ENCODE data around the gene ADSS2. TPM values are rescaled to one million over a fixed set of nuclear protein-coding genes. Genes with fewer than 3 reads are reported as not detected.

Gene ADSS2
- polyA plus RNA-seq, 2 of the 4 experiments (the other 2 are of a cell fraction): 46.1 to 74.3 TPM

DNA sequence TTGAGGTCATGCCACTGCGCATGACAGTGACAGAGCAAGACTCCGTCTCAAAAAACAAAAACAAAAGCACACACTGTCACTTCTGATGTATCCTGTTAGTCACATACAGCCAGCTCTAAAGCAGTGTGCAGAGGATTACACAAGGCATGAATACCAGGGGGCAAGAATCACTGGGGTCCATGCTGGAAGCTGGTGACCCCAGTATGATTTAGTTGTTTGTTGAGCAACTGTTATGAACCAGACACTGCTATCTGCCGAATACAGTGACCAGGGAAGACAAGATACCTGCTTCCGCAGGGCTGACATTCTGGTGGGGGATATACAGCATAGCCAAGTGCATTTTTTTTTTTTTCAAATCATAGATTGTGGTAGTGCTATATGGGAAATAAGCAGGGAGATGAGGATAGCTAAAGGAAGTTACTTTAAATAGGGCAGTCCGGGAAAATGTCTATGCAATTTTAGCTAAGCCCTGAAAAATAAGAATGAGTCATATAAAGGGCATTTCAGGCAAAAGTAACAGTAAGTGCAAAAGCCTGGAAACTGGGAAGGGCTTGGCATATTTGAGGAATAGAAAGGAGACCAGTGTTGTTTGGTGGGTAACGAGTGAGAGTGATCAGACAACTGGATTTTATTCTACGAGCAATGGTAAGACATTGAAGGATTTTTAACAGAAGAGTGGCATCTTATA is 69.7 kb downstream of the ADSS2 start:
- Histone ChIP-seq H3K9me3 (no peaks in the 10 kb centered on the region), H3K4me1 (peaks cover 14% of the 10 kb centered on the region), H3K4me2 (peak overlapping the region; percentile 63), H3K4me3 (no peak overlapping the region), H3K27ac (peak overlapping the region; percentile 21 to 42; a peak in 3 of 6 replicates)
- POLR2A ChIA-PET: no interaction called here
- TF ChIP-seq FOSL2 (IDR thresholded peaks at IDR 0.05) (no peak), FOSL2 (CRISPR knock-in tag; IDR thresholded peaks at IDR 0.05) (peak; percentile 48; the same call in 1 of the 2 replicates), ZFP36 (IDR thresholded peaks at IDR 0.05; ENCODE audit: borderline replicate concordance, partially characterized antibody) (no peak), PHF8 (IDR thresholded peaks at IDR 0.05; ENCODE audit: borderline replicate concordance, low read depth) (no peak), ZNF302 (CRISPR knock-in tag; IDR thresholded peaks at IDR 0.05) (no peak)
- 61% methylated on average over 7 of the region's 7 CpGs for WGBS (ENCODE audit: missing lambda C conversion rate)
- FAIRE-seq (no peak), ATAC-seq (peak; percentile 56 to 64; a peak in 5 of 6 replicates), DNase-seq (ENCODE audit: low read depth in 1 of 2, low spot score in 1 of 2) (no peak)
- CTCF ChIA-PET: interaction anchor here (0.6 to 1.6 kb wide), 3 partner anchors 20 to 83 kb away, joined by 3 read pairs; no protein-coding TSS in a partner anchor

DNA sequence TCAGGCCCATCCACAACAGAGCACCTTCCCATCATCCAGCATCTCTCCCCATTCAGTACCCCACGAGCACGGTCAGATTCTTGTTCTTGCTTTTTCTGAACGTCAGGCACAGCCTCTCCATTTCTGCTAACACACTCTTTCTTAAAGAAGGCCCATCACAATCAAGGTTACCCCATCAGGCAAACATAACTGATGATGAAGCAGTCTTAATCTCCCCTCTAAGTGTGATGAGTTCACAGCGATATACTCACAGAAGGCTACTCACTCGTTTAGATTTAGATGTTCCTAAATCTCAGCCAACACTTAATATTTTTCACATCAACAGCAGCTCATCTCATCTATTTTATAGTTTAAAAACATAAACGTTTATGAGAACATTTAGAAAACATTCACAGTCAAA is 75.6 kb downstream of the ADSS2 start:
- ATAC-seq (no peak), DNase-seq (ENCODE audit: low read depth in 1 of 2, low spot score in 1 of 2) (no peak), FAIRE-seq (no peak)
- no peak for TF ChIP-seq KDM5A (IDR thresholded peaks at IDR 0.05)
- no peak for TF ChIP-seq JUNB (IDR thresholded peaks at IDR 0.05)
- TF ChIP-seq ZNF302 (CRISPR knock-in tag; IDR thresholded peaks at IDR 0.05): no peak
- TF ChIP-seq CHD2 (IDR thresholded peaks at IDR 0.05; ENCODE audit: low read length, partially characterized antibody): no peak
- TF ChIP-seq SMC3 (IDR thresholded peaks at IDR 0.05): no peak
- TF ChIP-seq, protein P1, sequence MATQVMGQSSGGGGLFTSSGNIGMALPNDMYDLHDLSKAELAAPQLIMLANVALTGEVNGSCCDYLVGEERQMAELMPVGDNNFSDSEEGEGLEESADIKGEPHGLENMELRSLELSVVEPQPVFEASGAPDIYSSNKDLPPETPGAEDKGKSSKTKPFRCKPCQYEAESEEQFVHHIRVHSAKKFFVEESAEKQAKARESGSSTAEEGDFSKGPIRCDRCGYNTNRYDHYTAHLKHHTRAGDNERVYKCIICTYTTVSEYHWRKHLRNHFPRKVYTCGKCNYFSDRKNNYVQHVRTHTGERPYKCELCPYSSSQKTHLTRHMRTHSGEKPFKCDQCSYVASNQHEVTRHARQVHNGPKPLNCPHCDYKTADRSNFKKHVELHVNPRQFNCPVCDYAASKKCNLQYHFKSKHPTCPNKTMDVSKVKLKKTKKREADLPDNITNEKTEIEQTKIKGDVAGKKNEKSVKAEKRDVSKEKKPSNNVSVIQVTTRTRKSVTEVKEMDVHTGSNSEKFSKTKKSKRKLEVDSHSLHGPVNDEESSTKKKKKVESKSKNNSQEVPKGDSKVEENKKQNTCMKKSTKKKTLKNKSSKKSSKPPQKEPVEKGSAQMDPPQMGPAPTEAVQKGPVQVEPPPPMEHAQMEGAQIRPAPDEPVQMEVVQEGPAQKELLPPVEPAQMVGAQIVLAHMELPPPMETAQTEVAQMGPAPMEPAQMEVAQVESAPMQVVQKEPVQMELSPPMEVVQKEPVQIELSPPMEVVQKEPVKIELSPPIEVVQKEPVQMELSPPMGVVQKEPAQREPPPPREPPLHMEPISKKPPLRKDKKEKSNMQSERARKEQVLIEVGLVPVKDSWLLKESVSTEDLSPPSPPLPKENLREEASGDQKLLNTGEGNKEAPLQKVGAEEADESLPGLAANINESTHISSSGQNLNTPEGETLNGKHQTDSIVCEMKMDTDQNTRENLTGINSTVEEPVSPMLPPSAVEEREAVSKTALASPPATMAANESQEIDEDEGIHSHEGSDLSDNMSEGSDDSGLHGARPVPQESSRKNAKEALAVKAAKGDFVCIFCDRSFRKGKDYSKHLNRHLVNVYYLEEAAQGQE (IDR thresholded peaks at IDR 0.05): no peak
- TF ChIP-seq, protein P2, sequence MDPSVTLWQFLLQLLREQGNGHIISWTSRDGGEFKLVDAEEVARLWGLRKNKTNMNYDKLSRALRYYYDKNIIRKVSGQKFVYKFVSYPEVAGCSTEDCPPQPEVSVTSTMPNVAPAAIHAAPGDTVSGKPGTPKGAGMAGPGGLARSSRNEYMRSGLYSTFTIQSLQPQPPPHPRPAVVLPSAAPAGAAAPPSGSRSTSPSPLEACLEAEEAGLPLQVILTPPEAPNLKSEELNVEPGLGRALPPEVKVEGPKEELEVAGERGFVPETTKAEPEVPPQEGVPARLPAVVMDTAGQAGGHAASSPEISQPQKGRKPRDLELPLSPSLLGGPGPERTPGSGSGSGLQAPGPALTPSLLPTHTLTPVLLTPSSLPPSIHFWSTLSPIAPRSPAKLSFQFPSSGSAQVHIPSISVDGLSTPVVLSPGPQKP (IDR thresholded peaks at IDR 0.05; ENCODE audit: low read depth, low read length): no peak
- TF ChIP-seq, protein P3, sequence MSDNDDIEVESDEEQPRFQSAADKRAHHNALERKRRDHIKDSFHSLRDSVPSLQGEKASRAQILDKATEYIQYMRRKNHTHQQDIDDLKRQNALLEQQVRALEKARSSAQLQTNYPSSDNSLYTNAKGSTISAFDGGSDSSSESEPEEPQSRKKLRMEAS (IDR thresholded peaks at IDR 0.05): no peak
- no peak for TF ChIP-seq CBX8 (IDR thresholded peaks at IDR 0.05)
- TF ChIP-seq, protein P4, sequence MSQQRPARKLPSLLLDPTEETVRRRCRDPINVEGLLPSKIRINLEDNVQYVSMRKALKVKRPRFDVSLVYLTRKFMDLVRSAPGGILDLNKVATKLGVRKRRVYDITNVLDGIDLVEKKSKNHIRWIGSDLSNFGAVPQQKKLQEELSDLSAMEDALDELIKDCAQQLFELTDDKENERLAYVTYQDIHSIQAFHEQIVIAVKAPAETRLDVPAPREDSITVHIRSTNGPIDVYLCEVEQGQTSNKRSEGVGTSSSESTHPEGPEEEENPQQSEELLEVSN (IDR thresholded peaks at IDR 0.05; ENCODE audit: borderline replicate concordance, low read depth): no peak
- TF ChIP-seq ESRRA (IDR thresholded peaks at IDR 0.05; ENCODE audit: borderline replicate concordance, low read length): no peak
- TF ChIP-seq CHD4 (IDR thresholded peaks at IDR 0.05; ENCODE audit: borderline replicate concordance): no peak
- Histone ChIP-seq H3K27ac (no peak overlapping the region), H3K4me1 (no peaks in the 10 kb centered on the region), H3K4me2 (no peak overlapping the region), H3K9me3 (no peaks in the 10 kb centered on the region), H3K4me3 (no peak overlapping the region)
- WGBS (ENCODE audit: missing lambda C conversion rate): 68% methylated on average over 6 of the region's 6 CpGs
- CTCF ChIA-PET: interaction anchor here (0.8 kb wide), 1 partner anchor 26 kb away, joined by 3 read pairs; no protein-coding TSS in a partner anchor
- POLR2A ChIA-PET: no interaction called here

DNA sequence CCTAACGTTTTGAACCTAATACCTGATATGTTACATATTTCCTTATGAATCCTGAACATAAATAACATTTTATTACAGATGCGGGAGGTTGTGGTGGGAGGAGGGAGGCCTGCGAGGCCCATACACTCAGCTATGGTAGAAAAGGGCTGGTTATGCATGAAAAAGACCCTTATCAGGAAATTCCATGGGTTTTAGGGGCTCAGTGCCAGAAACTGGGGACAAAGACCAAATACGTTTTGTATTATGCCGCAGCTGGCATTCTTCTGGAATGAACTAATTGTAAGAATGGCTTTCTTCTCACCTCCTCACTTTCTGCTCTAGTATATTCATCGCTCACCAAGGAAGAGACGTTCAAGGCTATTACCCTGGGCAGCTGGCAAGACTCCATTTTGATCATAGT is 76.7 kb downstream of the ADSS2 start:
- Histone ChIP-seq H3K9me3 (no peaks in the 10 kb centered on the region), H3K4me2 (no peak overlapping the region), H3K4me1 (no peaks in the 10 kb centered on the region), H3K4me3 (no peak overlapping the region), H3K27ac (no peak overlapping the region)
- whole genome bisulfite sequencing (ENCODE audit: missing lambda C conversion rate): 73% methylated on average over 7 of the region's 7 CpGs
- CTCF ChIA-PET: no interaction called here
- DNase-seq (ENCODE audit: low read depth in 1 of 2, low spot score in 1 of 2) (no peak), ATAC-seq (no peak), FAIRE-seq (no peak)
- POLR2A ChIA-PET: no interaction called here
- no peak for TF ChIP-seq HDAC2 (IDR thresholded peaks at IDR 0.05)
- TF ChIP-seq FOSL2 (IDR thresholded peaks at IDR 0.05): no peak
- TF ChIP-seq FOSL2 (CRISPR knock-in tag; IDR thresholded peaks at IDR 0.05): no peak
- TF ChIP-seq KDM5A (IDR thresholded peaks at IDR 0.05): no peak
- no peak for TF ChIP-seq POLR2A (IDR thresholded peaks at IDR 0.05; ENCODE audit: low read length)
- TF ChIP-seq POLR2AphosphoS2 (conservative IDR thresholded peaks at IDR 0.05; ENCODE audit: low read length): no peak
- TF ChIP-seq, protein P2 (IDR thresholded peaks at IDR 0.05; ENCODE audit: low read depth, low read length): no peak
- TF ChIP-seq, protein P1 (IDR thresholded peaks at IDR 0.05): no peak
- TF ChIP-seq TFCP2L1 (CRISPR knock-in tag; IDR thresholded peaks at IDR 0.05): no peak
- no peak for TF ChIP-seq RCOR1 (IDR thresholded peaks at IDR 0.05; ENCODE audit: low read depth, low read length)
- TF ChIP-seq FOSB (CRISPR knock-in tag; IDR thresholded peaks at IDR 0.05): no peak
- TF ChIP-seq, protein P3 (IDR thresholded peaks at IDR 0.05): no peak
